ENCODE measurements around the gene ROBO4.

ROBO4 gene

GRCh38 chr11:124890151-124890550 lies 7.5 kb downstream of the ROBO4 start:
- no peak for DNase-seq

GRCh38 chr11:124889191-124890091 lies 8.2 kb downstream of the ROBO4 start:
- no peak for DNase-seq

GRCh38 chr11:124887667-124888013 lies 10.0 kb downstream of the ROBO4 start:
- no peak for DNase-seq

GRCh38 chr11:124886978-124887666 lies 10.5 kb downstream of the ROBO4 start:
- DNase-seq, result no peak

GRCh38 chr11:124886476-124886875 lies 11.2 kb downstream of the ROBO4 start:
- no peak for DNase-seq

GRCh38 chr11:124884869-124885479 lies 12.7 kb downstream of the ROBO4 start:
- DNase-seq, result no peak

GRCh38 chr11:124884340-124884739 lies 13.3 kb downstream of the ROBO4 start:
- no peak for DNase-seq

GRCh38 chr11:124882339-124883071 lies 15.2 kb downstream of the ROBO4 start:
- DNase-seq, result no peak

GRCh38 chr11:124880958-124881357 lies 16.7 kb downstream of the ROBO4 start:
- no peak for DNase-seq

GRCh38 chr11:124880290-124880611 lies 17.4 kb downstream of the ROBO4 start:
- no peak for DNase-seq

- no peak for DNase-seq
Measured at GRCh38 chr11:124879493-124880289, 18.0 kb downstream of the ROBO4 start.

- DNase-seq, result no peak
Measured at GRCh38 chr11:124878759-124879492, 18.7 kb downstream of the ROBO4 start.

GRCh38 chr11:124877910-124878758 lies 19.5 kb downstream of the ROBO4 start:
- no peak for DNase-seq

GRCh38 chr11:124877631-124877909 lies 20.1 kb downstream of the ROBO4 start:
- DNase-seq, result no peak

GRCh38 chr11:124876818-124877630 lies 20.6 kb downstream of the ROBO4 start:
- DNase-seq, result no peak

GRCh38 chr11:124875943-124876817 lies 21.5 kb downstream of the ROBO4 start:
- DNase-seq, result peak; percentile 97

GRCh38 chr11:124875401-124875800 lies 22.3 kb downstream of the ROBO4 start:
- no peak for DNase-seq

- DNase-seq, result no peak
Measured at GRCh38 chr11:124874571-124875255, 23.0 kb downstream of the ROBO4 start.
